H1 (cell line): Measurements from ENCODE around the gene MANSC4. TPM values are rescaled to one million over a fixed set of nuclear protein-coding genes. Genes with fewer than 3 reads are reported as not detected.

Experiments used
- CTCF ChIA-PET: fragments of 300-600 bp; sonication (Branson Sonifier 250); formaldehyde crosslinking; loops from one replicate; lab custom pipeline; 2021; ENCODE audit not compliant: partially characterized antibody; lab: Charles Lee
- POLR2A ChIA-PET: fragments of 300-600 bp; sonication (Branson Sonifier 250); formaldehyde crosslinking; loops from one replicate; lab custom pipeline; 2021; ENCODE audit warnings: inconsistent platforms; ENCODE audit not compliant: partially characterized antibody; lab: Charles Lee
- DNase-seq, 2 experiments: peaks; one replicate each; pipeline versions ENCODE4 v3.0.0 to v3.0.0-alpha.2; 2010 to 2022; ENCODE audit warnings: low spot score in 2 of 2, low read depth in 1 of 2, mixed read lengths in 1 of 2
- FAIRE-seq: peaks from 2 replicates; lab custom pipeline; 2011; peaks lifted over from hg19 to GRCh38; lab: Jason Lieb, UNC
- H2AFZ ChIP-seq: 2 replicates; pipeline ENCODE4 v1.8.1; 2012; ENCODE audit warnings: low read length, inconsistent platforms
- H2AK5ac ChIP-seq: 2 replicates; pipeline ENCODE4 v1.6.1; 2013; ENCODE audit warnings: low read depth, low read length
- H2BK120ac ChIP-seq: replicated peaks from 2 replicates; pipeline ENCODE3; 2013; ENCODE audit warnings: low read depth, low read length, inconsistent platforms
- H2BK12ac ChIP-seq: 2 replicates; pipeline ENCODE4 v1.6.1; 2013; ENCODE audit warnings: low read depth, low read length
- H2BK15ac ChIP-seq: 2 replicates; pipeline ENCODE4 v1.6.1; 2013; ENCODE audit warnings: low read length
- H2BK20ac ChIP-seq: 2 replicates; pipeline ENCODE4 v1.6.1; 2013; ENCODE audit warnings: low read length
- H2BK5ac ChIP-seq: 2 replicates; pipeline ENCODE4 v1.6.1; 2013; ENCODE audit warnings: low read depth, low read length
- H3K14ac ChIP-seq: 2 replicates; pipeline ENCODE4 v1.6.1; 2013; ENCODE audit warnings: inconsistent platforms; ENCODE audit not compliant: insufficient read length
- H3K18ac ChIP-seq: 2 replicates; pipeline ENCODE4 v1.6.1; 2013; ENCODE audit warnings: low read length; ENCODE audit errors: extremely low read depth
- H3K23ac ChIP-seq: 2 replicates; pipeline ENCODE4 v1.6.1; 2013; ENCODE audit warnings: inconsistent platforms; ENCODE audit not compliant: insufficient read length
- H3K23me2 ChIP-seq: 2 replicates; pipeline ENCODE4 v1.6.1; 2013; ENCODE audit warnings: low read depth, low read length
- H3K27ac ChIP-seq: 2 replicates; pipeline ENCODE4 v1.6.1; 2011; ENCODE audit warnings: low read depth, low read length, inconsistent platforms
- H3K27me3 ChIP-seq, 4 experiments: replicated peaks in 1 of 4; 1 replicate in 1 of 4; 2 replicates in 3 of 4; pipeline versions ENCODE4 v1.6.1 to v1.8.1; 2011 to 2013; ENCODE audit warnings: low read length in 3 of 4, mild to moderate bottlenecking in 3 of 4, inconsistent platforms in 2 of 4, mixed read lengths in 2 of 4, moderate library complexity in 1 of 4; ENCODE audit not compliant: control insufficient read depth in 3 of 4, insufficient read depth in 3 of 4; ENCODE audit errors: extremely low read depth in 1 of 4
- H3K36me3 ChIP-seq, 4 experiments: 2 replicates each; pipeline versions ENCODE4 v1.6.1 to v1.8.1; 2011 to 2013; ENCODE audit warnings: mild to moderate bottlenecking in 4 of 4, low read length in 3 of 4, moderate library complexity in 2 of 4, control low read depth in 1 of 4, inconsistent platforms in 1 of 4; ENCODE audit not compliant: insufficient read depth in 4 of 4, control insufficient read depth in 2 of 4
- H3K4ac ChIP-seq: replicated peaks from 2 replicates; pipeline ENCODE3; 2013; ENCODE audit warnings: low read length, low read depth, mixed read lengths, inconsistent platforms; ENCODE audit not compliant: insufficient read length
- H3K4me1 ChIP-seq, 4 experiments: replicated peaks in 1 of 4; 1 replicate in 1 of 4; 2 replicates in 3 of 4; pipeline versions ENCODE4 v1.6.1 to v1.8.1; 2011 to 2013; ENCODE audit warnings: low read length in 3 of 4, inconsistent platforms in 2 of 4, mixed read lengths in 1 of 4; ENCODE audit not compliant: insufficient read depth in 4 of 4, control insufficient read depth in 3 of 4
- H3K4me2 ChIP-seq, 2 experiments: 2 replicates each; pipeline versions ENCODE4 v1.6.1 to v1.8.1; 2011 to 2013; ENCODE audit warnings: low read depth in 2 of 2, low read length in 2 of 2, control low read depth in 1 of 2, inconsistent platforms in 1 of 2, mild to moderate bottlenecking in 1 of 2; ENCODE audit not compliant: insufficient read depth in 1 of 2
- H3K4me3 ChIP-seq, 4 experiments: fragments of 200-600, 300-600 bp in 1 of 4; sonication (generic), shearing (Covaris generic), sonication (Bioruptor Twin) in 1 of 4; 2 replicates each; pipeline versions ENCODE4 v1.5.1 to v1.8.1; 2011 to 2016; ENCODE audit warnings: low read length in 4 of 4, low read depth in 3 of 4, control low read depth in 2 of 4, inconsistent platforms in 2 of 4, mild to moderate bottlenecking in 2 of 4, mixed read lengths in 1 of 4, moderate library complexity in 1 of 4; ENCODE audit not compliant: insufficient read depth in 2 of 4; ENCODE audit errors: extremely low read depth in 1 of 4
- H3K56ac ChIP-seq: replicated peaks from 2 replicates; pipeline ENCODE3; 2013; ENCODE audit warnings: low read depth, mild to moderate bottlenecking, mixed read lengths, low read length, inconsistent platforms; ENCODE audit not compliant: insufficient read length
- H3K79me1 ChIP-seq: 2 replicates; pipeline ENCODE4 v1.6.1; 2013; ENCODE audit warnings: low read depth, low read length, control low read depth
- H3K79me2 ChIP-seq, 2 experiments: 2 replicates each; pipeline versions ENCODE4 v1.6.1 to v1.8.1; 2012 to 2013; ENCODE audit warnings: low read length in 2 of 2, mild to moderate bottlenecking in 2 of 2, inconsistent platforms in 1 of 2; ENCODE audit not compliant: insufficient read depth in 2 of 2, control insufficient read depth in 1 of 2
- H3K9ac ChIP-seq, 4 experiments: replicated peaks in 1 of 4; 1 replicate in 1 of 4; 2 replicates in 3 of 4; pipeline versions ENCODE4 v1.6.1 to v1.8.1; 2011 to 2013; ENCODE audit warnings: low read depth in 3 of 4, low read length in 3 of 4, control low read depth in 2 of 4, mild to moderate bottlenecking in 2 of 4, moderate library complexity in 2 of 4, inconsistent platforms in 1 of 4; ENCODE audit errors: extremely low read depth in 1 of 4
- H3K9me3 ChIP-seq, 2 experiments: 2 replicates each; pipeline versions ENCODE4 v1.6.1 to v1.8.1; 2012 to 2013; ENCODE audit warnings: mild to moderate bottlenecking in 2 of 2, moderate library complexity in 2 of 2, control low read depth in 1 of 2, inconsistent platforms in 1 of 2, low read depth in 1 of 2, low read length in 1 of 2, mixed read lengths in 1 of 2; ENCODE audit not compliant: insufficient read depth in 2 of 2
- H4K20me1 ChIP-seq, 2 experiments: replicated peaks in 1 of 2; 2 replicates each; pipeline versions ENCODE3 to v1.8.1; 2011 to 2013; ENCODE audit warnings: inconsistent platforms in 2 of 2, low read length in 2 of 2, mild to moderate bottlenecking in 1 of 2; ENCODE audit not compliant: insufficient read depth in 2 of 2, control insufficient read depth in 1 of 2
- H4K5ac ChIP-seq: 2 replicates; pipeline ENCODE4 v1.6.1; 2013; ENCODE audit warnings: low read length, low read depth, mixed read lengths, inconsistent platforms; ENCODE audit not compliant: insufficient read length
- H4K8ac ChIP-seq: 2 replicates; pipeline ENCODE4 v1.8.0; 2013; ENCODE audit warnings: mild to moderate bottlenecking, moderate library complexity, low read length, inconsistent platforms; ENCODE audit not compliant: insufficient read depth; ENCODE audit errors: extremely low read depth
- H4K91ac ChIP-seq: replicated peaks from 2 replicates; pipeline ENCODE3; 2013; ENCODE audit warnings: low read length, mixed read lengths, inconsistent platforms; ENCODE audit not compliant: insufficient read length
- CHD1 ChIP-seq: IDR thresholded peaks from 2 replicates; pipeline ENCODE4 v1.6.1; 2012; ENCODE audit warnings: low read depth, low read length, improper control_type of control experiment
- CHD2 ChIP-seq: IDR thresholded peaks from 2 replicates; pipeline ENCODE4 v1.6.1; 2012; ENCODE audit warnings: low read length, improper control_type of control experiment
- CTBP2 ChIP-seq: IDR thresholded peaks from 2 replicates; pipeline ENCODE4 v1.7.0; 2011; ENCODE audit warnings: borderline replicate concordance, mild to moderate bottlenecking, moderate library complexity, mixed read lengths, low read length; ENCODE audit not compliant: insufficient read depth, insufficient read length
- JUN ChIP-seq: IDR thresholded peaks from 2 replicates; pipeline ENCODE4 v1.6.1; 2011; ENCODE audit warnings: low read depth, mild to moderate bottlenecking, improper control_type of control experiment, low read length
- SP4 ChIP-seq: IDR thresholded peaks from 2 replicates; pipeline ENCODE4 v1.6.1; 2012; ENCODE audit warnings: low read length, inconsistent platforms
- TAF1 ChIP-seq: IDR thresholded peaks from 2 replicates; pipeline ENCODE4 v1.6.1; 2011; ENCODE audit warnings: mild to moderate bottlenecking, low read depth, low read length
- TBP ChIP-seq: IDR thresholded peaks from 2 replicates; pipeline ENCODE4 v1.6.1; 2011; ENCODE audit warnings: low read depth, low read length, improper control_type of control experiment
- YY1 ChIP-seq: IDR thresholded peaks from 2 replicates; pipeline ENCODE4 v1.6.1; 2011; ENCODE audit warnings: low read depth, mild to moderate bottlenecking, low read length
- WGBS, 2 experiments: shearing (Covaris generic) in 1 of 2; methylation state at CpG; one replicate each; pipeline versions ENCODE4 v1.1.6 to v1.1.7; 2013 to 2015; ENCODE audit warnings: low lambda C conversion rate in 2 of 2, mixed read lengths in 2 of 2, inconsistent platforms in 1 of 2, low coverage in 1 of 2, missing lambda C conversion rate in 1 of 2; ENCODE audit not compliant: insufficient replicate concordance in 2 of 2, insufficient coverage in 1 of 2, insufficient read length in 1 of 2; ENCODE audit errors: extremely low coverage in 1 of 2, missing lambda C conversion rate in 1 of 2; 5-methylcytosine and 5-hydroxymethylcytosine counted together
- polyA plus RNA-seq, 7 experiments: library from polyadenylated mRNA; depleted of rRNA in 3 of 7; stranded (reverse) in 5 of 7; unstranded in 2 of 7; fragments of >200 nt in 5 of 7; fragments of 200-250 nt in 2 of 7; gene quantifications; 1 replicate in 5 of 7; 2 replicates in 1 of 7; 4 replicates in 1 of 7; pipeline versions ENCODE4 v1.2.1 to v1.2.3, GENCODE V29; 2011 to 2013; ENCODE audit warnings: missing spikeins in 2 of 7, mixed read lengths in 2 of 7
- total RNA-seq: library from RNA; stranded (reverse); fragmentation: NEBNext Ultra II Directional; extraction: Animal tissue kit (Norgen Biotek cat#: 25700); gene quantifications from 2 replicates; pipeline ENCODE4 v1.2.1, GENCODE V29; 2021
- TF ChIP-seq, protein P1 (sequence below): IDR thresholded peaks from 2 replicates; pipeline ENCODE4 v1.6.1; 2012; ENCODE audit warnings: inconsistent platforms
- TF ChIP-seq, protein P2 (sequence below): IDR thresholded peaks from 2 replicates; pipeline ENCODE4 v1.6.1; 2011; ENCODE audit warnings: low read length, improper control_type of control experiment

Gene MANSC4
- total and polyA plus RNA-seq, 2 of the 8 experiments (the other 6 are each of a cell fraction or from before 2014, with no cell fraction given), result not detected

DNA sequence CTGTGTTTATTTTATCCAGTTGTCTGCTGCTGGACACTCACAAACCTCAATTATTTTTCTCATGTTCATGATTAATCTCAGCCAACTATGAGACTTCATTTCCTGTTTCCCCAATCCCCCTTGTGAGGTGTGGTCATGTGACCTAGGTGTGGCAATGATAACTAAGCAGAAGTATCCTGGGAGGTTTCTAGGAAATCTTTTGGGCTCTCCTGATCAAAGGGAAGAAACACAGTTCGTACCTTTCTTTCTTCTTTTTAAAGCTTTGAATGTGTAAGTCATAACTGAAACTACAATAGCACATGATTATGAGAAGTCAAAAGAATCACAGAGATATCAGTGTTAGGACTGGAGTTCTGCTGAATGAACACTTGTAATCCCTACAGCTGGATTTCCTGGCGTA, 34.4 kb upstream of the MANSC4 start:
- ChIA-PET CTCF (interaction anchor here (1.0 to 1.9 kb wide), 3 partner anchors 9 to 126 kb away, joined by 3 to 6 read pairs (median 3); no protein-coding TSS in a partner anchor), POLR2A (no interaction called here)
- no peaks in the 10 kb centered on the region for H3K9me3 ChIP-seq
- H4K5ac ChIP-seq, result no peak overlapping the region
- no peak overlapping the region for H3K9ac ChIP-seq
- no peak overlapping the region for H2AK5ac ChIP-seq
- H3K56ac ChIP-seq, result no peak overlapping the region
- no peaks in the 10 kb centered on the region for H3K4me1 ChIP-seq
- H3K23me2 ChIP-seq, result no peaks in the 10 kb centered on the region
- no peaks in the 10 kb centered on the region for H3K27me3 ChIP-seq
- H2BK5ac ChIP-seq, result no peak overlapping the region
- H2BK120ac ChIP-seq, result no peak overlapping the region
- 84% methylated on average over 2 of the region's 2 CpGs; no CpG with 5 or more reads in 1 of the 2 experiments for WGBS, 2 experiments
- H4K8ac ChIP-seq, result no peak overlapping the region
- H2BK20ac ChIP-seq, result no peak overlapping the region
- no peaks in the 10 kb centered on the region for H3K79me2 ChIP-seq
- DNase-seq (no peak), FAIRE-seq (no peak)
- H4K20me1 ChIP-seq, result no peaks in the 10 kb centered on the region
- H3K79me1 ChIP-seq, result no peaks in the 10 kb centered on the region
- no peak overlapping the region for H4K91ac ChIP-seq
- no peak overlapping the region for H3K4me2 ChIP-seq
- H3K36me3 ChIP-seq, result no peaks in the 10 kb centered on the region
- no peak overlapping the region for H3K18ac ChIP-seq
- no peak overlapping the region for H3K4ac ChIP-seq
- no peak overlapping the region for H3K27ac ChIP-seq
- no peak for TF ChIP-seq JUN
- TF ChIP-seq YY1, result no peak
- no peak for TF ChIP-seq TBP
- no peak for TF ChIP-seq CHD1
- no peak for TF ChIP-seq SP4
- TF ChIP-seq, protein P1, sequence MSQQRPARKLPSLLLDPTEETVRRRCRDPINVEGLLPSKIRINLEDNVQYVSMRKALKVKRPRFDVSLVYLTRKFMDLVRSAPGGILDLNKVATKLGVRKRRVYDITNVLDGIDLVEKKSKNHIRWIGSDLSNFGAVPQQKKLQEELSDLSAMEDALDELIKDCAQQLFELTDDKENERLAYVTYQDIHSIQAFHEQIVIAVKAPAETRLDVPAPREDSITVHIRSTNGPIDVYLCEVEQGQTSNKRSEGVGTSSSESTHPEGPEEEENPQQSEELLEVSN, result no peak
- no peak for TF ChIP-seq CHD2
- no peak for TF ChIP-seq TAF1
- TF ChIP-seq CTBP2, result no peak
- TF ChIP-seq, protein P2, sequence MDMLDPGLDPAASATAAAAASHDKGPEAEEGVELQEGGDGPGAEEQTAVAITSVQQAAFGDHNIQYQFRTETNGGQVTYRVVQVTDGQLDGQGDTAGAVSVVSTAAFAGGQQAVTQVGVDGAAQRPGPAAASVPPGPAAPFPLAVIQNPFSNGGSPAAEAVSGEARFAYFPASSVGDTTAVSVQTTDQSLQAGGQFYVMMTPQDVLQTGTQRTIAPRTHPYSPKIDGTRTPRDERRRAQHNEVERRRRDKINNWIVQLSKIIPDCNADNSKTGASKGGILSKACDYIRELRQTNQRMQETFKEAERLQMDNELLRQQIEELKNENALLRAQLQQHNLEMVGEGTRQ, result no peak
- no peak overlapping the region for H2BK12ac ChIP-seq
- no peak overlapping the region for H2BK15ac ChIP-seq
- H3K4me3 ChIP-seq, result no peak overlapping the region
- H3K14ac ChIP-seq, result no peak overlapping the region
- H3K23ac ChIP-seq, result no peak overlapping the region
- no peak overlapping the region; the same call in 1 of the 2 replicates for H2AFZ ChIP-seq
